Measurements from ENCODE around the gene TMEM192. TPM values are rescaled to one million over a fixed set of nuclear protein-coding genes. Genes with fewer than 3 reads are reported as not detected.
A peak's percentile ranks its signal among the peaks of the same experiment; 100 is the strongest.

The TMEM192 gene
- total RNA-seq: 10 to 100 TPM; 13.6 to 14.6 TPM

DNA sequence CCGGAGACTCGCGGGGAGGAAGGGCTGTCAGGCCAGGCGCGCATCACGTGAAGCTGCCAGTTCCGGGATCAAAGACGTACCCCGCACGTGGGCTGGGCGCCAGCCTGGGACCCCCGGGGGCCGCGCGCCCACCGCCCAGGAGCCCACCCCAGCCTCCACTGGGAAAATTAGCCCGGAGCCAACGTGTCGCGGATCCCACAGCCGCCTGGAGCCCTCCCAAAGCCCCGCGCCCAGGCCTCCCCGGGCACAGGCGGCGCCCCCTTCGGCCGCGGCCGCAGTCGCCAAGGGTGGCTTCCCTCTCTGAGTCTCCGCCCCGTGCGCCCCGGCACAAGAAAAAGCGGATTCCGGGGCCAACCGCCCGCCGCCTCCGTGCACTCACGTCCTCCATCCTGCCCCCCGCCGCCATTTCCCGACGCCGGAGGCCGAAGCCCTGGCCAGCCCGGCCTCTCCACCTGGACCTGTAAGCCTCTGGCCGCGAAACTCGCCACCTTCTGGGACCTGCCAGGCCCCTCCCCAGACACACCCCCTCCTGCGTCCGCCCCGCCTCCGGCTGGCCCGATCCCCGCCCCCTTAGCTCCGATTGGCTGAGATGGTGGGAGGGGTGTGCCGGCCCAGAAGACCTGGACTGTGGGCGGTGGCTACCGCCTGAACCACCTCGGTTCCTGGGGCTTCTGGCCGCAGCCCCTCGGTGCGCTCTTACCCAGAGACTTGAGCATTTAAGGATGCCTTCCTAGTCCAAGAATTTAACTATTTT, at the start of gene TMEM192:
Gene TMEM192 (minus strand): TSS at position 493 of the 754 bp plus-strand sequence. CDS start 87 bp downstream, at position 406.
- TF ChIP-seq, protein P1, sequence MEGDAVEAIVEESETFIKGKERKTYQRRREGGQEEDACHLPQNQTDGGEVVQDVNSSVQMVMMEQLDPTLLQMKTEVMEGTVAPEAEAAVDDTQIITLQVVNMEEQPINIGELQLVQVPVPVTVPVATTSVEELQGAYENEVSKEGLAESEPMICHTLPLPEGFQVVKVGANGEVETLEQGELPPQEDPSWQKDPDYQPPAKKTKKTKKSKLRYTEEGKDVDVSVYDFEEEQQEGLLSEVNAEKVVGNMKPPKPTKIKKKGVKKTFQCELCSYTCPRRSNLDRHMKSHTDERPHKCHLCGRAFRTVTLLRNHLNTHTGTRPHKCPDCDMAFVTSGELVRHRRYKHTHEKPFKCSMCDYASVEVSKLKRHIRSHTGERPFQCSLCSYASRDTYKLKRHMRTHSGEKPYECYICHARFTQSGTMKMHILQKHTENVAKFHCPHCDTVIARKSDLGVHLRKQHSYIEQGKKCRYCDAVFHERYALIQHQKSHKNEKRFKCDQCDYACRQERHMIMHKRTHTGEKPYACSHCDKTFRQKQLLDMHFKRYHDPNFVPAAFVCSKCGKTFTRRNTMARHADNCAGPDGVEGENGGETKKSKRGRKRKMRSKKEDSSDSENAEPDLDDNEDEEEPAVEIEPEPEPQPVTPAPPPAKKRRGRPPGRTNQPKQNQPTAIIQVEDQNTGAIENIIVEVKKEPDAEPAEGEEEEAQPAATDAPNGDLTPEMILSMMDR (IDR thresholded peaks at IDR 0.05): peak; percentile 30 to 40
- H3K27ac ChIP-seq: peak within 1 kb of the TSS; percentile 91 to 92
- peak; percentile 91 for DNase-seq (ENCODE audit: low spot score)
- no peaks in the 10 kb centered on the region for H3K9me3 ChIP-seq
- H3K36me3 ChIP-seq: no peaks in the 10 kb centered on the region
- no peaks in the 10 kb centered on the region for H3K27me3 ChIP-seq
- H3K4me1 ChIP-seq: peaks cover 0 to 10% of the 10 kb centered on the region in 2 donors
- H3K4me3 ChIP-seq: peak within 1 kb of the TSS; percentile 82 to 86

DNA sequence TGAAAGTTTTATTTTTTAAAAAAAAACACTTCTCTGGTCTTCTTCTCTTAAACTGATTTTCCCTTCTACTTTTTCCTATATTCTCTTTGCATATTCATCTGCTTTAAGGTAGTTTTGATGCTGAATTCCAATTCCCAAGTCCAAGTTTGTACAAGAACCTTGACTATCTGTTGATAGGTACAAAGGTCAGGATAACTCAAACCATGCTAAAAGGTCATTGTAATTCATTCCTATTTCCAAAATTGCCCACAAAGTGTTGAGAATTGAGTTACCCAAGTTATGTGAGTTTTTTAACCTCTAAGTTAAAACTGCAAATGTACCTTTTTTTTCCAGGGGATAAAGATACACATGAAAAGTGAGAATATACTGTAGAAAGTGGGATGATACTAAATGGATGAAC, 46.1 kb upstream of the TMEM192 start:
- Histone ChIP-seq H3K4me1 (no peaks in the 10 kb centered on the region), H3K9me3 (no peaks in the 10 kb centered on the region), H3K27me3 (no peaks in the 10 kb centered on the region), H3K4me3 (no peak overlapping the region), H3K27ac (no peak overlapping the region), H3K36me3 (no peaks in the 10 kb centered on the region)
- TF ChIP-seq, protein P1 (IDR thresholded peaks at IDR 0.05): no peak
- DNase-seq (ENCODE audit: low spot score): no peak

DNA sequence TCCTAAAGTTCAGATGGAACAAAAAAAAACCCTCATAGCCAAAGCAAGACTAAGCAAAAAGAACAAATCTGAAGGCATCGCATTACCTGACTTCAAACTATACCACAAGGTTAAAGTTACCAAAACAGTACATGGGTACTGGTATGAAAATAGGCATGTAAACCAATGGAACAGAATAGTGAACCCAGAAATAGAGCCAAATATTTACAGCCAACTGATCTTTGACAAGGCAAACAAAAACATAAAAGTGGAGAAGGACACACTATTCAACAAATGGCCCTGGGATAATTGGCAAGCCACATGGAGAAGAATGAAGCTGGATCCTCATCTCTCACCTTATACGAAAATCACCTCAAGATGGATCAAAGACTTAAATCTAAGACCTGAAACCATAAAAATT, 44.2 kb upstream of the TMEM192 start:
- Histone ChIP-seq H3K27me3 (no peaks in the 10 kb centered on the region), H3K36me3 (no peaks in the 10 kb centered on the region), H3K9me3 (no peaks in the 10 kb centered on the region), H3K4me1 (no peaks in the 10 kb centered on the region), H3K27ac (no peak overlapping the region), H3K4me3 (no peak overlapping the region)
- no peak for DNase-seq (ENCODE audit: low spot score)
- TF ChIP-seq, protein P1 (IDR thresholded peaks at IDR 0.05): no peak

DNA sequence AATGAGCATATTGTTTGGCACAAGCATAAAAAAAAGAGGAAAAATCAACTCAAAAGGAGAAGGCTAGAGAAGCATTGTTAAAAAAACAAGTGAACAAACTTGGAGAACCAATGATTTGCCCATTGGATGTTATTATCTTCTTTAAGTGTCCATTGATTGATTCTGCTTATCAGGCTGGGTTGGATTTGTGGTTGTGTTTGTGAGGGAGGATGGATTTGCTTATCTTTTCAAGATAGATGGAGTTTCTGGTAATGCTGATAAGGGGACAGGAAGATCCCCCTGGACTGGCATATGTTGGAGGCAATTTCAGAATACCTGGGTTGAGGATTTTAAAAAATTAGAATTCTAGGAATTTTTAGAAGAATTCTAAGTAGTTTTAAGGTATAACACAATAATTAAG, 41.8 kb upstream of the TMEM192 start:
- TF ChIP-seq, protein P1 (IDR thresholded peaks at IDR 0.05): no peak
- Histone ChIP-seq H3K27ac (no peak overlapping the region), H3K27me3 (no peaks in the 10 kb centered on the region), H3K4me3 (no peak overlapping the region), H3K36me3 (no peaks in the 10 kb centered on the region), H3K4me1 (no peaks in the 10 kb centered on the region), H3K9me3 (no peaks in the 10 kb centered on the region)
- DNase-seq (ENCODE audit: low spot score): no peak

DNA sequence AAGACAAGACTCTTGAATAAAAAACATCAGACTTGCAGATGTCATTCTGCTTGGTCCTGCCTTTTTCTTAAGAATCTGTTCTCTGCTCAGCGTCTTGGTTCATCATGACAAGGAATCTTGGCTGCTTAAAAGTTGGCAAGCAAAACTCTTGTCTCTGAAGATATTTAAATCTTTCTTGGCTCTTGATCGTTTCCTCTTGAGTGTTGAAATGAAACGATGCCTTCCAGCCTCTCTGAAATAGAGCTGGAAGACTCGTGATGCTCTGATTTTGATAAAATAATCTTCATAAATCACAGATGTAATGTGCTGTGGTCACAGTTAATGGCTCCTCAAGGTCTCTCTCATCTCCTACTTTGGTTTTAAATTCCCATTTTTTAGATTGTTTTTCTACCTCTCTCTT, 39.9 kb upstream of the TMEM192 start:
- no peaks in the 10 kb centered on the region for H3K4me1 ChIP-seq
- no peaks in the 10 kb centered on the region for H3K36me3 ChIP-seq
- H3K9me3 ChIP-seq: no peaks in the 10 kb centered on the region
- TF ChIP-seq, protein P1 (IDR thresholded peaks at IDR 0.05): no peak
- H3K27ac ChIP-seq: no peak overlapping the region
- H3K27me3 ChIP-seq: no peaks in the 10 kb centered on the region
- no peak overlapping the region for H3K4me3 ChIP-seq
- DNase-seq (ENCODE audit: low spot score): no peak

DNA sequence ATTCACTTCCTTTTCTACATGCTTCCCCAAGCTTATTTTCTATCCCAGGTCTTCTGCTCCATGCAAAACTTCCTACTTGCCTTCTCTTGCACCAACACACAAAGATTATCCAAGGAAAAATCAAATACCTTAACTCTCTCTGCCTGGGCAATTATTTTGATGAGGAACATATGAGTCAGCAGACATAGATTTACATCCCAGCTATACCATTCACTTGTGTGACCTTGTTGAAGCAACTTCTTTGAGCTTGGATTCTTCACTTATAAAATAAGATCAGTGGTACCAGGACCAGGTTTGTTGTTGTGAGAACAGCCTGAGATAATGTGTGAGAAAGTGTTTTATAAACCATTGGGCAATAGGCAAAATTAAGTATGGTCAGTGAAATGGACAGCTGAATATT, 39.1 kb upstream of the TMEM192 start:
- no peaks in the 10 kb centered on the region for H3K27me3 ChIP-seq
- H3K36me3 ChIP-seq: no peaks in the 10 kb centered on the region
- H3K27ac ChIP-seq: no peak overlapping the region
- H3K9me3 ChIP-seq: no peaks in the 10 kb centered on the region
- TF ChIP-seq, protein P1 (IDR thresholded peaks at IDR 0.05): no peak
- no peak for DNase-seq (ENCODE audit: low spot score)
- H3K4me3 ChIP-seq: no peak overlapping the region
- no peaks in the 10 kb centered on the region for H3K4me1 ChIP-seq
